ENCODE data around the gene DLGAP5. TPM values are rescaled to one million over a fixed set of nuclear protein-coding genes. Genes with fewer than 3 reads are reported as not detected.

Gene DLGAP5
- total RNA-seq, 1 donor from 2014 or later, result 4.9 TPM

DNA sequence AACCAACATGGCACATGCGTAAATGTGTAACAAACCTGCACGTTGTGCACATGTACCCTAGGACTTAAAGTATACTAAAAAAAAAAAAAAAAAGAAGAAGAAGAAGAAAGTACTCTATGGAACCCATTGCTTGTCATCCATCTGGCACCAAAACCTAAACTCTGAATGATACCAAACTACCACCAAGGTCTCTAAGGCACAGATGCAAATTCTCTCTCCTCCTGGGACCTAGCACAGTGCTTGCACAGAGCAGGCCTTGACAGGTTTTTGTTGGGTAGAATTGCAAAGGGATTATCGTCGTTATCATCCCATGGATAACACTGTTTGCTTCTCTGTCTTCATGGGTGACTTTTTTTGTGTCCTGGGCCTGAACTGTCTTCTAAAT, 75.5 kb downstream of the DLGAP5 start:
- DNase-seq (ENCODE audit: low spot score in 2 of 2) (no peak), FAIRE-seq (no peak)

DNA sequence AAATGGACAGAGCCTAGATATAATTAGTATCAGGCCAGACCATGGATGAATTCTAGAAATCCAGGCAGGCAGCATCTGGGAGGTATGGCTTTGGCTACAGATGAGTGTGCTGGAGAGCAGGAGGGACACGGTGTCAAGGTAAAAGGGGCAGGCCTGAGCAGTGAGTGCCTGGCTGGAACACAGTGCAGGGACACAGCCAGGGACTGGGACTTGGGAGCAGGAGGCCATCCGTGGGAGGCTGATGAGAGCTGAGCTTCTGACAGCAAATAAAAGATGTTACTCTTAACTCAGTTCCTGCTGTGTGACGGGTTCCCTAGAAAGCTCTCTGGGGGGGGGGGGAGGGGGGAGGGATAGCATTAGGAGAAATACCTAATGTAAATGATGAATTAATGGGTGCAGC, 75.9 kb downstream of the DLGAP5 start:
- FAIRE-seq (no peak), DNase-seq (ENCODE audit: low spot score in 2 of 2) (no peak)

DNA sequence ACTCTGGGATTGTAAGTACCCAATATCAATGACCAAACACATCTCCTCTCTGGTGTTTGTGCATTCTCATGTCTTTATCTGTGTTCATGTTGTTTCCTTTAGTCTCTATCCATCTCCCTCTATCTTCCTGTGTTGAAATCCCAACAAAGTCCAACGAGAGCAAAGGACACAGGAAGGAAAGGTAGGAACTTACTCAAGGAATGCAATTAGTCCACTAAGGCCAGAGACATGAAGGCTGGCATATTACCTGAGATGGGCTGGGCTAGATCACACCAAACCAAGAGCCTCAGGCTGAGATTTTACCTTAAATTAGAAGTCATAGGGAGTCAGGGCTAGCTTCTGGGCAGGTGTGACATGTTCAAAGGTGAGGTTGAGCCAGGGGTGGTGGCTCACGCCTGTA, 76.7 kb downstream of the DLGAP5 start:
- FAIRE-seq, result no peak
- no peak for DNase-seq (ENCODE audit: low spot score in 2 of 2)

DNA sequence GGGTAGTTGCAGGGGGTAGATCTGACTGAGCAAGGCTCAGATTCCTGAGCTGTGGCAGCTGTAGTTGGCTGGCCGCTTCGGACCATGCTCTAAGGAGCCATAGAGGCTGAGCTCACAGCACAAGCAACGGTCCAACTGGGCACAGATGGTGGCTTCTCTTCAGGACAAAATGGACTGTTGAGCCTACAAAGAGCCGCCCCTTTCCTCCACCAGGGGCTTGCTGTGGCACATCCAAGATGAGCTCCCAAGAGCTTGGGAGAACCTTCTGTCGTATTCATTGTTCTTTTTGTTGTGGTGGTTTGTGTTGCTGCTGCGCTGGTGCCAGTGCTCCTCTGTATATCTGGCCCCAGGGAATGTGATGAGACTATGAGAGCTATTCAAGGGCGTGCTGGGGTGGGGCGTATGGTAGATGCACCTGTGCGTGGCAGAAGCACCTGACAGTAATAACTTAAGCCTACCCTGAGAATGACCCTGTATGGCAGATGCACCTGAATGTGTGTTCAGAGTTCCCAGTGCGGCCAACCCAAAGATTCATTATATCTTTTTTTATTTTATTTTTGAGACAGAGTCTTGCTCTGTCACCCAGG, 80.2 kb downstream of the DLGAP5 start:
- FAIRE-seq, result no peak

DNA sequence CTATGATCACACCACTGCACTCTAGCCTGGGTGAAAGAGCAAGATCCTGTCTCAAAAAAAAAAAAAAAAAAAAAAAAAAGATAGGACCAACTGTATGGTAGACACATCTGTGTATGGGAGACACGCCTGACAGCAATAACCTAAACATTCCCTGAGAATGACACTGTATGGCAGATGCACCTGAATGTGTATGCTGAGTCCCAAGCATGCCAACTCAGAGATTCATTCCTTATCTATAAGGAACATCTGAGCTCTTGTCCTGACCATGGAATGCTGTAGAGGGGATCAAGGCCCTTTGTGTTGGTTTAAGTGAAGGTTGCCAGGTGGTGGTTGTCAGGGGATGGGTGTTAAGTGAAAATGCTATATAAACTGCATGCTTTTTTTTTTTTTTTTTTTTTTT, 81.5 kb downstream of the DLGAP5 start:
- no peak for FAIRE-seq
- no peak for DNase-seq (ENCODE audit: low spot score in 2 of 2)

More for the DNA sequence above, 80.2 kb downstream of the DLGAP5 start:
- DNase-seq (ENCODE audit: low spot score in 2 of 2), result no peak

DNA sequence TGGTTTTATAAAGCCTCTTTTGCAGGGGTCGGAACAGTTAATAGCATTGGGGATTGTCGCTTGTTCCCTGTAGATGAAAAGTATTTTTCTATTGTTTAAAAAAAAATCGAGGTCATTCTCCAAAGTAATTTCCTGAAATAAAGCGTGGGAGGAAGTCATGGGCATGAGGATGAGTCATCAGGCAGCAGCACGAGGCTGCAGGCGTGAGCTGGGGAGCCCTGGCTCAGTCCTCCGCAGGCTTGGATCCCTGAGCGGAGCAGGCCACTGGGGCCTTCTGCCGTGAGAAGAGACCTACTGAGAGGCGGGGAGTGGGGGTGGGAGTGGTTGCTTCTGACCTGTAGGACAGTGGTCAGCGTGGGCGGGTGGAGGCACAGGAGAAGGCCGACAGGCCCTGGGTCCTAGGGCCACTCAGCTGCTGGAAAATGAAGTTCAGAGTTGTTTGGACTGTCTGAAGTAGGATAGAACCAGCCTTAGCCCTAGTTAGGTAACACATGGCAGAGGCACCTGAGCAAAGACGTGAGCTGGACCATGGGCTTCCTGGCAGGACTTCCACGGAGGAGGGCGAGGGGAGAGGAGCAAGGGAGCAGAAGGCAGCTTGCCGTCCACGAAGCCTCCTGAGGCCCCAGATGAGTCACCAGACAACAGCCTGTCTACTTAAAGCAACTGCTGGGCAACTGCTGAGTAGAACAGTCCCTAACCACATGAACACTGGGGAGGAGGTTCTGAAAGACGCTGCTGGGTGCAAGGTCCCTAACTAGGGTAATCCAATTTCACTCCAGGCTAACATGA, 83.4 kb downstream of the DLGAP5 start:
- peak in 1 of 2 donors; percentile 70 for DNase-seq (ENCODE audit: low spot score in 2 of 2)
- no peak for FAIRE-seq

DNA sequence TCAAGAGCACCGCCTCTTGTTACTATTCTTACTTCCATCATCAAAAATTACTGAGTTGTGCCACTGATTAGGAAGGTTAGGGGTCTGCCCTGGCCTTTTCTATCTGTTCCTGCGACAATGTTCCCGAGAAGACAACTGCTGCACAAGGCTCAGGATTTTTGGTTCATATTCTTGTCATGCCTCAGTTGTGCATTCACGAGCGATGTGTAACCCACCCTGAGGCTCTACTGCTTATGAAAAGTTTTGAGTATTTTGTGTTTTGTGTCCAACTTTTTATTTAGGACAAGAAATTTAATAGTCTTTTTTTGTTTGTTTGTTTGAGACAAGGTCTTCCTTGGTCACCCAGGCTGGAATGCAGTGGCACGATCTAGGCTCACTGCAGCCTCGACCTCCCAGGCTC, 85.4 kb downstream of the DLGAP5 start:
- FAIRE-seq, result no peak
- no peak for DNase-seq (ENCODE audit: low spot score in 2 of 2)

DNA sequence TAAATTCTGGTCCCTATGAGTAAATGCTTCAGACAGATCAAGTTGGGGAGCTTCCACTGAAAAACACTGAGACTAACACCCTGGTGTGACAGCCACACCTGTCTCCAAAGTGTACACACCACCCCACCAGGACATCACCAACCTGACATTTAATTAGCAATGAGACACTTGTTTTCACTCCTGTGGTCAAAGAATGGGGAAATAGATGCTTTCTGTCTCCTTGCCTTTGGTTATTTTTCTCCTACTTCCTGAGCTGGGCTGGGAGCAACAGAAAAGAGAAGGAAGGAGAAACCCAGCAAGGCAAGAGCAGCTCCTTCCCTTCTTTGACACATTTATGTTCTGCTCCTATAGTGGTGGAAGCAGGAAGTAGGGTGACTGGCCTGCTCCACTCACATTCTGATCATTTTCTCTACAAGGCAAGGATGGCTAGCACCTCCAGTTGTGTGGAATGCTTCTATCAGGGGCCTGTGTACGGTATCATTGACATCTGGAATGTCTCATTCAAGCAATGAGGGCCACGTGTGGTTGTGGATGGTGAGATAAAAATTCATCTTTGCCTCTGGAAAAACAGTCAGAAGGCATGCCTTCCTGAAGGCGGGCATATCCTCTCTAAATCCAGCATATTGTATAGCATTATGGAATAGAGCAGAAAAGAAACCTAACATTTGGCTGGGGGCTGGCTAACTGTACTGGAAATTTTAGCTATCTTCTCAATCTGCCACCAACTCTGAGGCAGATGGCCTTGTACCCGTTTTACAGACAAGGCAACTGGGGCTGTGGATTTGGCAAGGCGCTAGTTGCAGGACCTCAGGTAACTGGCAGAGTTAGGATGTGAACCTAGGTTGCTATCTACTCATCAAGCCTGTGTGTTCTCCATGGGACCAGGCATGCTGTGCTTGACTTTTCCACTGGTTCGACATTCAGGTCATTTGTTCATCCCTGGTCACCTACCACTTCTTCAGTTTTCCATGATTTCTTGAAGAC, 87.1 kb downstream of the DLGAP5 start:
- DNase-seq (ENCODE audit: low spot score in 2 of 2) (no peak), FAIRE-seq (no peak)

DNA sequence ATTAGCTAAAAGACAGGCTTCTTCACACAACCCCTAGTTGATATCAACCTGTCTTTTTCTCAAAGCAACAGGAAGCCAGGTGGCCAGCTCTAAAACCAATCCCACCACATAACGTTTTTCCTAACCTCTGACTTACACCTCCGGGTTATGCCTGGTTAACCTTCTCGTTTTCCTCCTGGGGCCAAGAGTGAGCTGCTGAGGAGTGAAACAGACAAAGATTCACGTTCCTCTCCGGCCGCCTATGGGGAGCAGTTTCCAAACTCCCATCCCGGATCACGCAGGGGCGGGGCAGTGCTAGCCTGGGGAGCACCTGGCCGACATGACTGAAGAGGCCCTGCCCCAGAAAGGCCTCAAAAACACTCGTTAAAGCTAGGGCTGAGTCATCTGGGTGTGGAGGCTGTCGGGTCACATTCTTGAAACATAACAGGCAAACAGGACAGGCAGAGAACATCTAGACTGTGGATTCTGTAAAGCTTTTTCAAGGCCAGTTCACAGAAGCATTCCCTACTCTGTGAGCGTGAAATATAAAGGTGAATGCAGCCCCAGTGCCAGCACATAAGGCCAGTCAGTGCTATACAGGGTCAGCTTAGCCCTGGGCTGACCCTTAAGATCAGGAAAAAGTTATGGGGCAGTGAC, 88.3 kb downstream of the DLGAP5 start:
- FAIRE-seq (no peak), DNase-seq (ENCODE audit: low spot score in 2 of 2) (no peak)

DNA sequence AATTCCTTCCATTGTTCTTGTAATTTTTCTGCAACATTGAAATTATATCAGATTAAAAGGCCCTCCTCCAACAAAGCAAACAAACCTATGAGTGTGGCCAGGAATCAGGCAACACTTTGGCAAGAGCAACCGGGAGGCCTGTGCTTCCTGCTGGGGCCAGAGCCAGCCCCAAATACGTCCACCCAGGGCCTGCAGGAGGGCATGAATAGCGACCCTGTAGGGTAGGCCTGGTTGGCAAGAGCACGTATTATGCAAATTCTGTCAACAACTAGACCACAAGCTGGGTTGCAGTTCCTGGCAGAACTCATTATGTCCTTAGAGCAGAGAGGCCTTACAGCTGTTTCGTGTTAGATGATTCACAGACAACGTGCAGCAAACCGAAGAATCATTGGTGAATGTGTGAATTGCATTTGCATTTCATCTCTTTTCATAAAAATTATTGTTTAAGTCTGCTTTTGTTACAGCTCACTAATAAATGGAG, 89.2 kb downstream of the DLGAP5 start:
- FAIRE-seq, result no peak

DNA sequence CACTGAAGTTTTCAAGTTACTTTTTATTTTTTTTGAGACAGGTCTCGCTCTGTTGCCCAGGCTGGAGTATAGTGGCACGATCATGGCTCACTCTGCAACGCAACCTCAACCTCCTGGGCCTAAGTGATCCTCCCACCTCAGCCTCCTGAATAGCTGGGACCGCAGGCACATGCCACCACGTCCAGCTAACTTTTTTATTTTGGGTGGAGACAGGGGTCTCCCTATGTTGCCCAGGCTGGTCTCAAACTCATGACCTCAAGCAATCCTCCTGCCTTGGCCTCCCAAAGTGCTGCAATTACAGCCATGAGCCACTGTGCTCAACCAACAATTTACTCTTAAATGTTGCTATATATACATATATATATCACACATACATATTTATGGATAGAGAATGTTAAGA, 89.7 kb downstream of the DLGAP5 start:
- FAIRE-seq (no peak), DNase-seq (ENCODE audit: low spot score in 2 of 2) (no peak)

More for the DNA sequence above, 89.2 kb downstream of the DLGAP5 start:
- DNase-seq (ENCODE audit: low spot score in 2 of 2), result peak in 1 of 2 donors; percentile 52

DNA sequence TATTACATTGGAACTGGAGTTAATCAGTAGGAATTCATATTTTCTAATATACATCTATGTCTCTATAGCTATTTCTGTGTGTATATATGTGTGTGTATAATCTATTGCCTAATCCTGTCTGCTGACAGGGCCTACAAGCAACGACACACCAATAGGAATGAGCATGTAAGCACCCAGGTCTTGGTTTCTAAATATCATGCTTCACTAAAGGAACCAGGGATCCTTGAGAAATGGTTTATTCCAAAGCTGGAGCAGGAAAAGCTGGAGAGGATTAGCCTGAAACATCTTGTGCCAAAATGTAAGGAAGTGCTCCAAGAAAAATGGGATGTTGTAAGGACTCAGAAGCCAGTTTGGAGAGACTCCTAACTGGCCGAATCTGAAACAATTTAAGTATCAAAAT, 91.6 kb downstream of the DLGAP5 start:
- FAIRE-seq (no peak), DNase-seq (ENCODE audit: low spot score in 2 of 2) (no peak)

DNA sequence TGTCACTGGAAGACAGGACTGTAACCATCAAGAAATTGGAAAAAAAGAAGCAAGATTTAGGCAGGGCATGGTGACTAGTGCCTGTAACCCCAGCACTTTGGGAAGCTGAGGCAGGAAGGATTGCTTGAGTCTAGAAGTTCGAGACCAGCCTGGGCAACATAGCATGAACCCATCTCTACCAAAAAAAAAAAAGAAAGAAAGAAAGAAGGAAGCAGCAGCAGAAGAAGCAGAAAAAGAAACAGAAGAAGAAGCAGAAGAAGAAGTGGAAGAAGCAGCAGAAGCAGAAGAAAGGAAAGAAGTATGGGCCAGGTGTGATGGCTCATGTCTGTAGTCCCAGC, 92.9 kb downstream of the DLGAP5 start:
- FAIRE-seq, result no peak

More for the DNA sequence above, 92.9 kb downstream of the DLGAP5 start:
- no peak for DNase-seq (ENCODE audit: low spot score in 2 of 2)

Other genes with a start within 250 kb of the DLGAP5 start
- gene WDHD1, start 164.5 kb downstream of the DLGAP5 start, total RNA-seq, result 9.0 TPM
- gene SOCS4, start 164.3 kb downstream of the DLGAP5 start, total RNA-seq, result 44.0 TPM
- 17.9 TPM for gene MAPK1IP1L, start 139.9 kb downstream of the DLGAP5 start, total RNA-seq
- gene LGALS3, start 62.3 kb downstream of the DLGAP5 start, total RNA-seq, result 10.6 TPM
- 45.7 TPM for gene FBXO34, start 79.8 kb upstream of the DLGAP5 start, total RNA-seq
- gene ATG14, start 220.2 kb upstream of the DLGAP5 start, total RNA-seq, result 20.4 TPM
- not detected for gene TBPL2, start 249.0 kb upstream of the DLGAP5 start, total RNA-seq

Measured in frontal cortex (tissue), 4 donors.